Skeletal muscle tissue (tissue), 4 donors: ENCODE measurements around the gene ANGPTL8. TPM values are rescaled to one million over a fixed set of nuclear protein-coding genes. Genes with fewer than 3 reads are reported as not detected.
A peak's percentile ranks its signal among the peaks of the same experiment; 100 is the strongest.

ENCODE experiments used
- H3K27ac ChIP-seq: one replicate; pipeline ENCODE4 v1.7.0; 2013; ENCODE audit warnings: mild to moderate bottlenecking, low read depth, low read length, inconsistent platforms
- H3K27me3 ChIP-seq, 3 donors: one replicate each; pipeline ENCODE4 v1.7.0; 2013; ENCODE audit warnings: low read length in 3 of 3; ENCODE audit not compliant: control insufficient read depth in 3 of 3, insufficient read depth in 3 of 3
- H3K36me3 ChIP-seq, 3 donors: one replicate each; pipeline ENCODE4 v1.7.0; 2013; ENCODE audit warnings: low read length in 3 of 3; ENCODE audit not compliant: control insufficient read depth in 3 of 3, insufficient read depth in 3 of 3
- H3K4me1 ChIP-seq, 3 donors: one replicate each; pipeline ENCODE4 v1.7.0; 2013; ENCODE audit warnings: low read length in 3 of 3, mild to moderate bottlenecking in 3 of 3; ENCODE audit not compliant: control insufficient read depth in 3 of 3, insufficient read depth in 3 of 3
- H3K4me3 ChIP-seq, 3 donors: one replicate each; pipeline ENCODE4 v1.7.0; 2013; ENCODE audit warnings: low read length in 3 of 3
- H3K9ac ChIP-seq, 3 donors: one replicate each; pipeline ENCODE4 v1.7.0; 2013; ENCODE audit warnings: low read length in 3 of 3, mild to moderate bottlenecking in 3 of 3, moderate library complexity in 2 of 3, low read depth in 1 of 3
- H3K9me3 ChIP-seq, 3 donors: one replicate each; pipeline ENCODE4 v1.7.0; 2013; ENCODE audit warnings: low read length in 3 of 3; ENCODE audit not compliant: control insufficient read depth in 3 of 3
- total RNA-seq: library from RNA; depleted of rRNA; stranded (reverse); fragments of >200 nt; gene quantifications from one replicate; pipeline ENCODE4 v1.2.3, GENCODE V29; 2014
- donor health status: Osteomylitis.

The ANGPTL8 gene
- 3.1 TPM for total RNA-seq

DNA sequence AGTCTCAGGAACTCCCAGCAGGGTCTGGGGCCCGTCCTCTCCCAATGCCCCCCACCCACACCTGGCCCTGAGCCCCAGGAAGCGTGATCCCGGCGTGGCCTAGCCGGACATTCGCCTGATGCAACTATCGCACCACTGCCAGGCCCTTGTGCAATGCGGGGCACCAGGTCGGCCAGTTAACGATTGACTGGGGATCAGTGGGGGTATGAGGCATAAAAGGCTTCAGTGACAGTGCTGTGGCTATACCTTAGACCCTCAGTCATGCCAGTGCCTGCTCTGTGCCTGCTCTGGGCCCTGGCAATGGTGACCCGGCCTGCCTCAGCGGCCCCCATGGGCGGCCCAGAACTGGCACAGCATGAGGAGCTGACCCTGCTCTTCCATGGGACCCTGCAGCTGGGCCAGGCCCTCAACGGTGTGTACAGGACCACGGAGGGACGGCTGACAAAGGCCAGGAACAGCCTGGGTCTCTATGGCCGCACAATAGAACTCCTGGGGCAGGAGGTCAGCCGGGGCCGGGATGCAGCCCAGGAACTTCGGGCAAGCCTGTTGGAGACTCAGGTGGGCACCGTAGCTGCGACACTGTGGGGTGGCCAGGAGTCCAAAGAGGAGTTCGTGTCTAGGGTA is at the start of gene ANGPTL8:
ANGPTL8 (plus strand) TSS at position 243 of the 624 bp plus-strand sequence; CDS start at position 262, 19 bp downstream.
- peaks cover 5 to 27% (median 13%) of the 10 kb centered on the region in 3 donors for H3K36me3 ChIP-seq
- peaks cover 3 to 16% (median 3%) of the 10 kb centered on the region in 3 donors for H3K9me3 ChIP-seq
- H3K4me3 ChIP-seq: no peak within 1 kb of the TSS
- peaks cover 5 to 7% (median 6%) of the 10 kb centered on the region in 3 donors for H3K4me1 ChIP-seq
- H3K27me3 ChIP-seq: no peaks in the 10 kb centered on the region
- no peak within 1 kb of the TSS for H3K9ac ChIP-seq
- no peak within 1 kb of the TSS for H3K27ac ChIP-seq

GRCh38 chr19:11190501-11190900 is 48.9 kb upstream of the ANGPTL8 start:
- Histone ChIP-seq H3K27ac (peak overlapping the region; percentile 68), H3K9me3 (peaks cover 0 to 3% (median 0%) of the 10 kb centered on the region in 3 donors), H3K9ac (no peak overlapping the region), H3K36me3 (peaks cover 22 to 37% (median 22%) of the 10 kb centered on the region in 3 donors), H3K4me1 (peaks cover 32 to 33% (median 33%) of the 10 kb centered on the region in 3 donors), H3K27me3 (no peaks in the 10 kb centered on the region), H3K4me3 (no peak overlapping the region)

GRCh38 chr19:11191273-11191755 is 48.1 kb upstream of the ANGPTL8 start:
- peaks cover 22 to 32% (median 23%) of the 10 kb centered on the region in 3 donors for H3K36me3 ChIP-seq
- peak overlapping the region; percentile 68 for H3K27ac ChIP-seq
- H3K4me3 ChIP-seq: peak overlapping the region in 1 of 3 donors; percentile 10
- peaks cover 0 to 3% (median 0%) of the 10 kb centered on the region in 3 donors for H3K9me3 ChIP-seq
- no peaks in the 10 kb centered on the region for H3K27me3 ChIP-seq
- no peak overlapping the region for H3K9ac ChIP-seq
- H3K4me1 ChIP-seq: peaks cover 35 to 37% (median 37%) of the 10 kb centered on the region in 3 donors

GRCh38 chr19:11191934-11192333 is 47.5 kb upstream of the ANGPTL8 start:
- H3K9ac ChIP-seq: no peak overlapping the region
- H3K27ac ChIP-seq: peak overlapping the region; percentile 68
- no peak overlapping the region for H3K4me3 ChIP-seq
- no peaks in the 10 kb centered on the region for H3K27me3 ChIP-seq
- H3K36me3 ChIP-seq: peaks cover 18 to 32% (median 23%) of the 10 kb centered on the region in 3 donors
- peaks cover 0 to 3% (median 0%) of the 10 kb centered on the region in 3 donors for H3K9me3 ChIP-seq
- peaks cover 37 to 41% (median 41%) of the 10 kb centered on the region in 3 donors for H3K4me1 ChIP-seq

DNA sequence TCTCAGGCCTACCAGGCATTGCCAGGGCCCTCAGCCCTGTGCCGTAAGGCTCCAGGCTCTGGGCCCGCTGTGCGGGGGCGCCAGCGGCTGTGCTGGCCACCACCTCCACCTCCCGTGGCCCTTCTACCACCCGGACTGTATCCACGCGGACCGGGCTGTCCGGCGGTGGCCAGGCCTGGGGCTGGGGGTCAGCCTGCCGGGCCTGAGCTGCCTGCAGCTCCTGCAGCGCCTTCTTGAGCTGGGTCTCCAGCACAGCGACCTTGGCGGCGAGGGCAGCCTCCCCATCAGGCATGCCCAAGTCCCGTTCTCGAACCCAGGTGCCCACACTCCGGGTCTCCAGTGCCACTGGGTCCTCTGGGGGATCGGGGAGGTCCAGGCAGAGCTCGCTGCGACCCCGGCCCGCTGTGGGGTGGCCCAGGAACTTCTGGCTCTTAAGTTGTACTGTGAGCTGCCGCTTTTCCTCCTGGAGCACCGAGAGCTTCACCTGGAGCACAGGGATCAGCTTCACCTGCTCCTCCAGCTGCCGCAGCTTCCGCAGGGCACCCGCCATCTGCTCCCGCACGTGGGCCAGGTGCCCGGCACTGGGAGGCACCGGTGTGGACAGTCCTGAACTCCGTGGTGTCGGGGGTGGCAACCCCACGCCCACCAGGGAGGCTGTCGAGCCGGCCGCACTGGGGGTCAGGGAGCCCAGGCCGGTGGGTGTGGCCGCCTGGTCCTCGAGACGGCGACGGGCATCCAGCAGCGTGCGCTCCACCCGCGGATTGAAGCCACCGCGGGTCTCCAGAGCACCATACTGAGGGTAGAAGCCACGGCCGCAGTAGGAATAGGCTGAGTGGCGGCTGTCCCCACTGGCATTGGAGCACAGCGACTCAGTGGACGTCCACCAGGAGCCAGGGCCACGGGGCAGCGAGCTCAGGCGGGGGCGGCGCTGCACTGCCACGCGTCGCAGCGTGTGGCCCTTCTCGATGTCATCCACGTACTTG is 46.2 kb upstream of the ANGPTL8 start:
- Histone ChIP-seq H3K9ac (peak overlapping the region in 1 of 3 donors; percentile 8), H3K9me3 (peaks cover 0 to 3% (median 0%) of the 10 kb centered on the region in 3 donors), H3K27me3 (no peaks in the 10 kb centered on the region), H3K27ac (peak overlapping the region; percentile 7), H3K4me3 (no peak overlapping the region), H3K36me3 (peaks cover 18 to 26% (median 20%) of the 10 kb centered on the region in 3 donors), H3K4me1 (peaks cover 37 to 49% (median 44%) of the 10 kb centered on the region in 3 donors)

- no peaks in the 10 kb centered on the region for H3K27me3 ChIP-seq
- peak overlapping the region; percentile 7 for H3K27ac ChIP-seq
- peaks cover 37 to 49% (median 44%) of the 10 kb centered on the region in 3 donors for H3K4me1 ChIP-seq
- peak overlapping the region in 2 of 3 donors; percentile 22 to 32 for H3K4me3 ChIP-seq
- peaks cover 0 to 3% (median 0%) of the 10 kb centered on the region in 3 donors for H3K9me3 ChIP-seq
- peaks cover 18 to 26% (median 20%) of the 10 kb centered on the region in 3 donors for H3K36me3 ChIP-seq
- no peak overlapping the region for H3K9ac ChIP-seq
Measured at GRCh38 chr19:11194173-11194572, 45.2 kb upstream of the ANGPTL8 start.

DNA sequence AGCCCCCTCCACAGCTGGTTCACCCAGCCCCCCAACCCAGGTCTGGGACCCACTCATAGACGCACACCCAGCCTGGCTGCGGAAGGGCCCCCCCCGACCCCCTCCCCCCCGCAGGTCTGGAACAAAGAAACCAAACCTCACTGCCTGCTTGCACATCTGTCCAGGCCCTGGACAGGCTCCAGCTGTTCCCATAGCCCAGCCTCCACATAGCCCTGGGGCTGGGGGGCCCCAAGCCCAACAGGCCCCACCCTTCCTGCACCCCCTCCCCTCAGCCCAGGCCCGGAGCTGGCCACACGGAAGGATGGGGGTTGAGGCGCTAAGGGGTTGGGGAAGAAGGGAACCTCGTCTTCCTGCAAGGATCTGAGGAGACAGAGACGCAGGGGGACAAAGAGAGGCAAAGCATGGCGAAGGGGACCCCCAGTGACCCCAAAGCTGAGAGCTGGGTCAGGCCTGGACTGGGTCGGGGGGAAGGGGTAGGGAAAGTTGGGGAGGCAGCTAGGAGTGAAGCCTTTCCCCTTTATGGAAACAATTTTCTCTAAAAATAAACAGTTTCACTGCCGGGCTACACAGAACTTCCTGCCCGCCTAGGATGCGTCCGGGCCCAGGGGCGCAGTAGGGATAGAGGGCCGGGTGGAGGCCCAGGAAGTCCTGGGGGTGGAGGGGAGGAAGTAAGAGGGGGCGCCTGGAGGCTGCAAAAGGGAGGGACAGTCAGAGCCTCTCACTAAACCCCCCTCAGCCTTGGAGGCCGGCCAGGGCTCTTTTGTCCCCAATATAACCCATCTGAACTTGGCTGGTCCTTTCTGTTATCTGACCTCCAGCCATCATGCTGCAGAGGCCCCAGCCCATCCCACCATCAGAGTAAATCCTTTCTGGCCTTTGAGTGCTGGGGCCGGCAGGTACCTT is 44.5 kb upstream of the ANGPTL8 start:
- peaks cover 32 to 44% (median 40%) of the 10 kb centered on the region in 3 donors for H3K4me1 ChIP-seq
- H3K9ac ChIP-seq: peak overlapping the region in 2 of 3 donors; percentile 61 to 71
- H3K9me3 ChIP-seq: peaks cover 0 to 3% (median 0%) of the 10 kb centered on the region in 3 donors
- peak overlapping the region; percentile 45 to 62 (median 45) for H3K4me3 ChIP-seq
- H3K27ac ChIP-seq: peak overlapping the region; percentile 68
- peaks cover 18 to 26% (median 20%) of the 10 kb centered on the region in 3 donors for H3K36me3 ChIP-seq
- no peaks in the 10 kb centered on the region for H3K27me3 ChIP-seq

GRCh38 chr19:11195681-11196080 is 43.7 kb upstream of the ANGPTL8 start:
- Histone ChIP-seq H3K27ac (peak overlapping the region; percentile 68), H3K9ac (peak overlapping the region in 2 of 3 donors; percentile 61 to 71), H3K36me3 (peaks cover 18 to 24% (median 20%) of the 10 kb centered on the region in 3 donors), H3K9me3 (peaks cover 0 to 3% (median 0%) of the 10 kb centered on the region in 3 donors), H3K4me1 (peaks cover 24 to 37% (median 34%) of the 10 kb centered on the region in 3 donors), H3K27me3 (no peaks in the 10 kb centered on the region), H3K4me3 (peak overlapping the region; percentile 45 to 62 (median 45))
